OCI-LY3 (cell line): Measurements from ENCODE around the gene LRRC23.

Experiments used
- CTCF ChIP-seq: fragments of 200-600, 300-600 bp; sonication (generic); IDR thresholded peaks from 2 replicates; pipeline ENCODE4 v1.5.1; 2014; ENCODE audit warnings: antibody characterized with exemption, low read length, low read depth
- EZH2phosphoT487 ChIP-seq: fragments of 200-600 bp; shearing (Covaris generic); IDR thresholded peaks from 2 replicates; pipeline ENCODE4 v1.6.1; 2018; ENCODE audit warnings: antibody characterized with exemption, mixed run types, low read depth

- no peak for TF ChIP-seq CTCF
- no peak for TF ChIP-seq EZH2phosphoT487
These were observed 33.3 kb upstream of the LRRC23 start for GRCh38 chr12:6871052-6871957.
